SH-SY5Y (cell line): ENCODE data around the gene SARDH.

Source experiments
- GATA2 ChIP-seq: IDR thresholded peaks from 2 replicates; pipeline ENCODE4 v1.6.1; 2011; ENCODE audit warnings: mild to moderate bottlenecking, low read depth, low read length
- GATA3 ChIP-seq: IDR thresholded peaks from 2 replicates; pipeline ENCODE4 v1.6.1; 2011; ENCODE audit warnings: low read depth, mild to moderate bottlenecking, low read length, moderate library complexity

- TF ChIP-seq GATA3 (no peak), GATA2 (no peak)
Measured at GRCh38 chr9:133767625-133768024, 29.5 kb upstream of the SARDH start.
